HG03342 (cell line): ENCODE measurements around the gene FGFBP1.

Experiments
- ATAC-seq: cut with Tn5 transposase; IDR thresholded peaks from one replicate; pipeline ENCODE4 v1.9.1; 2021; ENCODE audit warnings: mild to moderate bottlenecking, moderate library complexity; ENCODE audit not compliant: unreplicated experiment

The FGFBP1 gene

DNA sequence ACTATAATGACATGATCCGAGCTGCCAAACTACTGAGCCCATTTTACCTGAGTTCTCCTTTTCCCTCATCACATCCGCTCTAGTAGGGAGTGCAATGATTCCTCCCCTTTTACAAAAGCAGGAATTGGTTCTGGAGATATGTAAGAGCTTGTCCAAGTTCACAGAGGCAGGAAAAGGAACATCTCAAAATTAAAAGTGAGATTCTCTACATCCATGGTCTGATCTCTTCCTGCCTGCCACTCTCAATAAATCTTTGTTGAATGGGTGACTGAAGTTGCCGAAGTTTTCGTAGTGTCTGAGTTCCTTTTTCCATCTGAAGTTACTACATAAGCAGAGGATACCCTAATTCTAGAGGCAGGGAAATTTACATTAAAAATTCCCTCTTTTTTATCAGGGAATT lies at the start of gene FGFBP1:
FGFBP1 (minus strand) TSS at position 101 of the 400 bp plus-strand sequence. CDS start 2,108 bp downstream, outside the sequence.
- ATAC-seq = no peak

DNA sequence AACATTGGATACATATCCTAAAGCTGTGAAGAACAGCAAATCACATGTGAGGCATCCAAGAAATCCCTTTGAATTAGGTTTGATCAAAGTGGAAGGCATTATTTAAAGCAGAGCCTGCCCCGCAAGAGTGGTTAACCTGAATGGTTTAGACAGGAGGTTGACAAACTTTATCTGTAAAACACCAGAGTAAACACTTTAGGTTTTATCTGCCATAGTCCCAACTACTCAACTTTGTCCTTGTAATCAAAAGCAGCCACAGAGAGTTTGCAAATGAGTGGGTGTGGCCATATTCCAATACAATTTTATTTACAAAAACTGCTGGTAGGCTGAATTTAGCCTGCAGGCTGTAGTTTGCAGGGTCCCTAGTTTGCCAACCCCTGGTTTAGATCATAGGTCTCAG lies 49.7 kb upstream of the FGFBP1 start:
- ATAC-seq = no peak

DNA sequence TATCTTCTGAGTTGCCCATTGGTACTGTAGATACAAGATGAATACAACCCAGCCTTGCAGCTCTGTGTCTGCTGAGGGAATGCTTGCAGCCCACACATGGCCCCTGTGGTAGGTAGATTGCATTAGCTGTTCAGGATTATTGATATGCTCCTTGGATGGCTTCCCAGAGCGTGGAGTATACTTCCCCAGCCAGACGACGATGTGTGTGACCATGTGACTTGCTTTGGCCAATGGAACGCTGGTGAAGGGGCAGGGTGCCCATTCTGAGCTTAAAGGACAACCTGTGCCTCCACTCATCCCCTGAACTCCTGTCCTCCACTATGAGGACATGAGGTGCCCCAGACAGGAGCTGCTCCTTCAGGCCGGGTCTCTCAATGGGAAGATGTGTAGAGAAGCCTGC lies 48.4 kb upstream of the FGFBP1 start:
- ATAC-seq = no peak

- no peak for ATAC-seq
Observed at GRCh38 chr4:15983610-15984009, 45.1 kb upstream of the FGFBP1 start.

GRCh38 chr4:15982842-15983524 lies 44.4 kb upstream of the FGFBP1 start:
- no peak for ATAC-seq

GRCh38 chr4:15976456-15977447 lies 38.2 kb upstream of the FGFBP1 start:
- no peak for ATAC-seq

DNA sequence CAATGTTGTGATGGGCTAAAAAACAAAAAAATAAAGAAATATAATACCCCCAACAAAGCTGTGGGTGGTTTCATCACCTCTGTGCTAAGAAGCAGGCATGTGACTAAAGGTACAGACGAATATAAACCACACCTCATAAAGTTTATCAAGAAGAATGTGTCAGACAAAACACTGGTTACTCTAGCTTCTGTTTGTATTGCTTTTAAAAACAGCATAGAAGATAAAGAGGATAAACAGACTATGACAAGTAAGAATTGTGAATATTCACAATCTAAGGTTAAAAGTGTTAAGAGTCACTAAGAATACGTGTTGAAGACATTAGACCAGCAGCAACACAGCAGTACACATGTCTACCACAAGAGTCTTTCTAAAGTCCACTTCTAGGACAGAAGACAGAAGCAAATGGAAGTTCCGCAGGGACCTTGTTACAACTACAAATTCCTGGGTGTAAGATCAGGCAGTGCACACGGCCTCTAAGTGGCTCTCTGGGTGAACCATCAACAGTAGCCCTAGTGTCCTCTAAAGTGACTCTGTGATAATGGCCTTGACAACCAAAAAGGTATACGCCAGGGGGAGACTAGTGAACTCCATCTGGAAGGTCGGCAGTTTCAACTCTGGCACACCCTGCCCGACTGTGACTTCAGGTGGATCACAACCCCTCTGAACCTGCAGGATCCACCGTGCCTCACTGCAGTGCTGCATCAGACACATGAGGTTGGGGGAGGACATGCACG lies 32.7 kb upstream of the FGFBP1 start:
- ATAC-seq = no peak

DNA sequence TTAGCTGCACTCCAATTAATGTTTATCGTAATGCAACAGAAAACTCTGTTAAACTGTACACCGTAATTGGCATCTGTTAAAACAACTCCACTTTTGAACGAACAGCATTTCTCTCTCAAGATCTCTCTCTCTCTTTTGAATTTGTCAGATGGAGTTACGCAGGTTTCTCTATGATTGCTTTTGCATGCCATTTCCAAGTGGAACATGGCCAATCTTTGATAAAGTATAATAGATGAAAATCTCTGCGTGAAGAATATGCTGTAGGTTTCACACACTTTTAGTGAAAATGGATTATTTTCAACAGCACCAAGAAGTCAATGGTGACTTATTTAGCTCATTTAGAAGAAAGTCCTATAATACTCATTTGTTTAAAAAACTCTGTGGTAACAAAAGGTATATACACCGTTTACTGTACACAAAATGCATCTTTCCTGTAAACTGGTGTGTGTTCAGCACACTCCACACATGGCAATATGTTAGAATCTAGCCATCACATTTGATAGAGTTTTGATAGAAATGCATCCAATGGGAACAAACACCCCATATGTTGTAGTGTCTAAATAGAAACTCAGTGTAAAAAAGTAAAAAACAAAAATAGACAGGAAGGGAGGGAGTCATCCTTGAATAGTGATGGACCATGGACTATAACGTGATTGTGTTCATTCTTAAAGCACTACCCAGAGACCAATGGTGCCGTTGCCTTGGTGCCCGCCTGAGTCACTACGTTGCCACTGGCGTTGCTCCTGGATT lies 30.2 kb upstream of the FGFBP1 start:
- no peak for ATAC-seq

DNA sequence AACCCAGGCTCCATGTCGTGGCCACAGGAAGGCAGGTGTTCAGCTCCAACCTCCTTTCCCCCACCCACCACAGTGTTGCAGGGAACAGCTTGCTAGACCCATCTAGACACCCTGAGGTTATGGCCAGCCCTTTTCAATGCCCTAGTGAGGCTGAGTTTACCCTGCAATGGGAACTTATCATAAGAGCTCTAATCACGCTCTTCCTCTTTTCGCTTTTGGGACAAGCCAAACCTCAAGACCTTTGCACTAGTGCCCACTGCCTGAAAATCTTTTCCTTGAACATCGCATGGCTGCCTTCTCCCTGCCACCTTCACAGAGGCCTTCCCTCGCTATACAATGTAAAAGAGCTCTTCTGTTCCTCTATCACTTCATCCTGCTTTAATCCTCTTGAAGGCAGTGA lies 26.8 kb upstream of the FGFBP1 start:
- no peak for ATAC-seq

DNA sequence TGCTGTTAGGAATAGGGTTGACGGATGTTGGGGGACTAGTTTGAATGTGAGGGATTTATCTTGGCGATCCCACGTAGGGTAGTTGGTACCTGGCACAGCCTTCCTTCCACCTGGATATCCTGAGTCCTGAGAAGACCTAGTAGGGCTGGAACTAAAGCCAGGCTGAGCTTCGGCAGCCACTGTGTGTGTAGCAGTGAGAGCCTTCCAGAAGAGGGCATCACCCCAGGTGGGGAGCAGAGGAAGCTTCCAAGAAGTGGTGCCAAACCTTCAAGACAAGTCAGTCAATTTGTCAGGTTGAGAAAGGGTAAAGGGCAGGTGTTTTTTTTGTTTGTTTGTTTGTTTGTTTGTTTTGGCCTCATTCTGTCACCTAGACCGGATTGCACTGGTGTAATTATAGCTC lies 25.6 kb upstream of the FGFBP1 start:
- ATAC-seq = no peak

DNA sequence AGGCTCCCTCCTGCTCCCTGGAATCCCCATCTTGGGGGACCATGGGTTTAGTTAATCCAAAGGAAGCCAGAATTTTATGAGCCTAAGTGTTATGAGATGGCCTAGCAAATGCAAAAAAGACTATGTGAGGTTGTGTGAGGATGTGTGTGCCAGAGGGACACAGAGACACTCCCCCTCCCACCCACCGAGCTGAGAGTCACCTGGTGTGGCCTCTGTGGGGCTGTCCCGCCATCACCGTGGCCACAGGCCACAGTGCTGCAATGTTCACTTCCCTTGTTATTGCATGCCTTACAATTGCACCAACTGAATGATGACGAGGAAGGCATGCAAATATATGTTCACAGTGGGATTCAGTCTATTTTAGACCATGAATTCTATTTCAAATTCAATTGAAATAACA lies 25.0 kb upstream of the FGFBP1 start:
- ATAC-seq = peak; percentile 94

DNA sequence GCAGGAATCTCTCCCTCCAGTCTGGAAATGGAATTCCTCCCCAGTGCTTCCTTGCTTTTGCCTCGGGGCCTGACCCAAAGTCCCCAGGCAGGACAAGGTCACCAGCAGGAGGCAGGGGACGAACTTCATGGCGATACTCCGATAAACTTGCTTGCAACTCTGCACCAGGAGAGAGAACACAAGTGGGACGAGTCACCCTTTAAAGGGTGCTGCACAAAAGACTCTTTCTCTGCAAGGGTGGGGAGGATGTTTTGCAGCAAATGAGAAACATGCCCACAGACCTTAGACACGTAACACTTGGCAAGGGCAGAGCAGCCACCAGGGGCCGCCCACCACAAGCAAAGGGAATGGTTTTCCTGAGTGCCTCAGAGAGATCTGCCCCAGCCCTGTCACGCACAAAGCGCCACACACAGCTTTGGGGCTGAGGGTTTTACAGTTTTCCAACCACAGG lies 24.5 kb upstream of the FGFBP1 start, which contains the start of gene FGFBP2:
FGFBP2 (minus strand) TSS at position 175 of the 451 bp plus-strand sequence; CDS start at position 129, 46 bp downstream.
- ATAC-seq = peak; percentile 15

GRCh38 chr4:15961781-15962510 lies 23.4 kb upstream of the FGFBP1 start:
- ATAC-seq = no peak

GRCh38 chr4:15958562-15958961 lies 20.0 kb upstream of the FGFBP1 start:
- ATAC-seq = no peak

DNA sequence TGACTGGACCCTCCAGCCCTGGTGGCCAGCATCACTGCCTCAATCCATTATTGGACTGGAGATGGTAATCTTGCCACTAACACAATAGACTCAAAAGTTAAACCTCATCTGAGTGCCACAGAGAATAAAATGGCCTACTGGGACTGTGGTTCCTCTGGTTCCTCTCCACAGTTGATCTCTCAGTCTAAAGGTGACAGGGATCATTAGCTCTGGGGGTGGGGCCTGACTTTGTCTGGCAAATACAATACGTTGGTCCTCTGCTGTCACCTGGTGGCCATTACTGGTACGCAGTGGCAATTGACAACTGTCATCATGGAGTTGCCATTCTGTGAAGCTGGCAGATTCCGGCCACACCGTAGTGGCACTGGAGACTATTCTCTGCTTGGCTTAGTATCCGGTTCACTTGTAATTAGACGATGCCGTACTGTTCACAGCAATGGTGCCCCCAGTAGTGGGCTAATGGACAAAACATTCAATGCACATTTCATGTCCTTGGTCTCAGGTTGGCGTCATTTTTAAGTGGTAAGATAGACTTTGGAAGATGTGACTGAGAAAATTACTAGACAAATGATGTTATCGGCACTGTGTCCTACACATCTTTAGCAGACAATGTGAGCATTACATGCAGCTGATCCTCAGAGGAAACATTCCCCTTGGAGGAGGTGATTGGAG lies 17.8 kb upstream of the FGFBP1 start:
- peak; percentile 98 for ATAC-seq

GRCh38 chr4:15955670-15956069 lies 17.1 kb upstream of the FGFBP1 start:
- ATAC-seq = no peak

DNA sequence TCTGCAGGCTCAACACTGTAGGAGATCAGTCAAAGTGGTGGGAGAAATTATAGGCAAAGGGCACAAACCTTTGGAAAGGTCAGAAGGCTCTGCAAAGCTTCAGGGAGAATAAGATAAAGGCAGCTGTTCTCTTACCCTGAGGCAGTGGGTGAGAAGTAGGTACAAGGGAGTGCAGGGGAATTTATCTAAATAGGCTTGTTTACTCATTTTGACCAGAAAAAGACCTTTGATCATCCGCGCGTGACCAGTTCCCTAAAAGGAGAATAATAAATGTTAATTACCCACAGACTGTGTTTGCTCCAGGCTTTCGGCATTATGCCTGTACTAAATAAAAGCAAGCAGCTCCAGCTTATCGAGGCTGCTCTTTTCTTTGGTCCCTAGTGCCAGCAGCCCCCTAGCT lies 15.1 kb upstream of the FGFBP1 start:
- no peak for ATAC-seq

GRCh38 chr4:15951781-15952180 lies 13.2 kb upstream of the FGFBP1 start:
- ATAC-seq = no peak

DNA sequence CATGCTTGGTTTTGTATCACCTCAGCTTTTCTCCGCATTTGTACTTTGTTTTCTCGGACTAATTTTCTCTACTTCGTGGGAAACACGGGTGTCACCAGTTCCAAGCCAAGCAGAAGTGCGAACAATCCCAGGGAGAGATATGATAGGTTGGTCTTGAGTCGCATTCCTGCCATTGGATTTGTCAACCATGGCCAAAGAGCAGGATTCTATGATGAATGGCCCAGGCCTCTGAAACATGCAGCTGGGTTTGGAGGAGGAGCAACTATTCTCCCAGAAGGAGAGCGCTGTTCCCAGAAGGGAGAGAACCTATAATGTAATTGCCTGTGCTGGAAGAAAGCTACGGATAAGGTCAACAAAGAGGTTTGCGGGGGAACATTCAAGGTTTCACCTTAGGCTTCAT lies 10.3 kb upstream of the FGFBP1 start:
- ATAC-seq = no peak
